Measurements from ENCODE around the gene VPREB1. TPM values are rescaled to one million over a fixed set of nuclear protein-coding genes. Genes with fewer than 3 reads are reported as not detected.
"Not testable (repeated sequence)": the region's sequence is repeated elsewhere in the genome, so short reads cannot be mapped to it uniquely, and the experiment has no call there.

Gene VPREB1
- total RNA-seq, 2 donors from 2014 or later = not detected

- not testable (repeated sequence) for H3K27me3 ChIP-seq; H3K4me3 ChIP-seq; H3K9me3 ChIP-seq; H3K36me3 ChIP-seq; H3K4me1 ChIP-seq; H3K27ac ChIP-seq; DNase-seq (ENCODE audit: low spot score)
These were observed 32.8 kb downstream of the VPREB1 start for GRCh38 chr22:22277423-22277822.

- not testable (repeated sequence) for H3K9me3 ChIP-seq; H3K4me3 ChIP-seq; DNase-seq (ENCODE audit: low spot score); H3K4me1 ChIP-seq; H3K27me3 ChIP-seq; H3K36me3 ChIP-seq; H3K27ac ChIP-seq
These were observed 40.6 kb downstream of the VPREB1 start for GRCh38 chr22:22284962-22285756.

GRCh38 chr22:22286390-22287105 lies 42.0 kb downstream of the VPREB1 start:
- not testable (repeated sequence) for H3K27me3 ChIP-seq; H3K27ac ChIP-seq; H3K9me3 ChIP-seq; DNase-seq (ENCODE audit: low spot score); H3K4me3 ChIP-seq; H3K36me3 ChIP-seq; H3K4me1 ChIP-seq

GRCh38 chr22:22287106-22287626 lies 42.6 kb downstream of the VPREB1 start:
- not testable (repeated sequence) for H3K27me3 ChIP-seq; H3K4me3 ChIP-seq; H3K4me1 ChIP-seq; H3K36me3 ChIP-seq; DNase-seq (ENCODE audit: low spot score); H3K27ac ChIP-seq; H3K9me3 ChIP-seq

- DNase-seq (ENCODE audit: low spot score); H3K36me3 ChIP-seq; H3K4me1 ChIP-seq; H3K4me3 ChIP-seq; H3K27ac ChIP-seq; H3K9me3 ChIP-seq; H3K27me3 ChIP-seq: not testable (repeated sequence)
These were observed 45.1 kb downstream of the VPREB1 start for GRCh38 chr22:22289666-22290065.

GRCh38 chr22:22291129-22291806 lies 46.7 kb downstream of the VPREB1 start:
- not testable (repeated sequence) for H3K9me3 ChIP-seq; DNase-seq (ENCODE audit: low spot score); H3K27me3 ChIP-seq; H3K4me1 ChIP-seq; H3K36me3 ChIP-seq; H3K27ac ChIP-seq; H3K4me3 ChIP-seq

GRCh38 chr22:22292656-22293055 lies 48.1 kb downstream of the VPREB1 start:
- H3K4me3 ChIP-seq; H3K27me3 ChIP-seq; H3K4me1 ChIP-seq; H3K27ac ChIP-seq; H3K9me3 ChIP-seq; DNase-seq (ENCODE audit: low spot score); H3K36me3 ChIP-seq: not testable (repeated sequence)

- not testable (repeated sequence) for H3K4me1 ChIP-seq; H3K36me3 ChIP-seq; H3K9me3 ChIP-seq; DNase-seq (ENCODE audit: low spot score); H3K27ac ChIP-seq; H3K27me3 ChIP-seq; H3K4me3 ChIP-seq
These were observed 48.9 kb downstream of the VPREB1 start for GRCh38 chr22:22293436-22293835.

- not testable (repeated sequence) for H3K9me3 ChIP-seq; H3K27ac ChIP-seq; DNase-seq (ENCODE audit: low spot score); H3K4me3 ChIP-seq; H3K4me1 ChIP-seq; H3K27me3 ChIP-seq; H3K36me3 ChIP-seq
These were observed 50.1 kb downstream of the VPREB1 start for GRCh38 chr22:22294641-22295040.

Measured in right atrium auricular region (tissue), 2 donors.